Panc1 (cell line): ENCODE results near the gene TAS2R42. TPM values are rescaled to one million over a fixed set of nuclear protein-coding genes. Genes with fewer than 3 reads are reported as not detected.

Source experiments
- ATAC-seq: fragments of 200-7000 bp; cut with Tn5 transposase; 2 replicates; pipeline ENCODE4 v1.9.1; 2020; ENCODE audit warnings: mild to moderate bottlenecking, moderate library complexity
- BruUV-seq: library from RNA; stranded (reverse); fragments of 400-500 nt; replicated peaks from 2 replicates; lab custom pipeline; 2021; lab: Mats Ljungman, UMichigan
- CTCF ChIA-PET: fragments of 300-600 bp; sonication (Branson Sonifier 250); formaldehyde crosslinking; loops from one replicate; lab custom pipeline; 2022; ENCODE audit warnings: antibody characterized with exemption; lab: Charles Lee
- POLR2A ChIA-PET: fragments of 300-600 bp; sonication (Branson Sonifier 250); formaldehyde crosslinking; loops from one replicate; lab custom pipeline; 2022; ENCODE audit warnings: antibody characterized with exemption; lab: Charles Lee
- DNase-seq: peaks from one replicate; pipeline ENCODE4 v3.0.0-alpha.2; 2010; ENCODE audit warnings: low read depth, low spot score
- H3K27ac ChIP-seq: 2 replicates; pipeline ENCODE4 v1.5.1; 2011; ENCODE audit warnings: mild to moderate bottlenecking, low read length, inconsistent platforms
- H3K27me3 ChIP-seq: fragments of 200-500 bp; sonication (Bioruptor generic); 2 replicates; pipeline ENCODE4 v1.6.0; 2014; ENCODE audit warnings: low read length, inconsistent platforms; ENCODE audit not compliant: control insufficient read depth, insufficient read depth
- H3K36me3 ChIP-seq: fragments of 200-500 bp; sonication (Bioruptor generic); 2 replicates; pipeline ENCODE4 v1.5.1; 2014; ENCODE audit warnings: inconsistent platforms, mild to moderate bottlenecking, low read length, moderate library complexity; ENCODE audit not compliant: control insufficient read depth, insufficient read depth
- H3K4me1 ChIP-seq: 2 replicates; pipeline ENCODE4 v1.5.1; 2011; ENCODE audit warnings: inconsistent platforms, mild to moderate bottlenecking, low read length, moderate library complexity; ENCODE audit not compliant: control insufficient read depth, insufficient read depth
- H3K4me3 ChIP-seq, 2 experiments: 2 replicates each; pipeline ENCODE4 v1.5.1; 2011 to 2012; ENCODE audit warnings: low read depth in 2 of 2, low read length in 2 of 2, mild to moderate bottlenecking in 2 of 2, inconsistent platforms in 1 of 2, moderate library complexity in 1 of 2
- H3K9me3 ChIP-seq: fragments of 200-500 bp; sonication (Bioruptor generic); 2 replicates; pipeline ENCODE4 v1.5.1; 2014; ENCODE audit warnings: low read depth, mild to moderate bottlenecking, inconsistent platforms, low read length, moderate library complexity; ENCODE audit not compliant: control insufficient read depth, insufficient read depth
- CTCF ChIP-seq: fragments of 450-650 bp; IDR thresholded peaks from 2 replicates; pipeline ENCODE4 v1.5.1; 2017; ENCODE audit warnings: mild to moderate bottlenecking
- POLR2AphosphoS5 ChIP-seq: IDR thresholded peaks from 2 replicates; pipeline ENCODE4 v1.6.1; 2012; ENCODE audit warnings: mild to moderate bottlenecking, low read depth, low read length, moderate library complexity
- SIN3A ChIP-seq: IDR thresholded peaks from 2 replicates; pipeline ENCODE4 v1.6.1; 2012; ENCODE audit warnings: low read depth, mild to moderate bottlenecking, low read length, moderate library complexity, borderline replicate concordance; ENCODE audit not compliant: insufficient read depth
- TCF7L2 ChIP-seq: IDR thresholded peaks from 2 replicates; pipeline ENCODE4 v1.6.1; 2011; ENCODE audit warnings: mild to moderate bottlenecking, low read depth, low read length, inconsistent platforms
- in situ Hi-C: cut with HindIII; loops from 2 replicates; pipeline ENCODE4 v1.10.0; 2016; ENCODE audit warnings: low sequenced_read_pairs, low pct_unique_long_range_greater_than_20kb
- intact Hi-C: fragments of 100-400 bp; cut with micrococcal nuclease; formaldehyde crosslinking; loops from one replicate; pipeline ENCODE4 v1.10.0; 2022; ENCODE audit not compliant: unreplicated experiment
- total RNA-seq: library from RNA; stranded (reverse); gene quantifications from one replicate; pipeline ENCODE4 v1.2.1, GENCODE V29; 2021; ENCODE audit not compliant: unreplicated experiment
- TF ChIP-seq, protein P1 (sequence below), 2 experiments: IDR thresholded peaks; 2 replicates each; pipeline ENCODE4 v1.6.1; 2011 to 2012; ENCODE audit warnings: low read depth in 2 of 2, control low read depth in 1 of 2, low read length in 1 of 2, mild to moderate bottlenecking in 1 of 2, moderate library complexity in 1 of 2; ENCODE audit not compliant: insufficient read depth in 1 of 2

Gene TAS2R42
- total RNA-seq, 1 experiment from 2014 or later: not detected

- Histone ChIP-seq H3K9me3 (peaks cover 10% of the 10 kb centered on the region; the same call in 1 of the 2 replicates), H3K4me1 (no peaks in the 10 kb centered on the region), H3K27me3 (no peaks in the 10 kb centered on the region), H3K27ac (no peak overlapping the region), H3K36me3 (no peaks in the 10 kb centered on the region), H3K4me3 (no peak overlapping the region)
- ChIA-PET CTCF (no interaction called here), POLR2A (no interaction called here)
- in situ Hi-C loops: no loop called here
- ATAC-seq (no peak), DNase-seq (no peak)
- no peak for TF ChIP-seq SIN3A
- no peak for TF ChIP-seq TCF7L2
- no peak for TF ChIP-seq CTCF
- TF ChIP-seq POLR2AphosphoS5: no peak
- TF ChIP-seq, protein P1, sequence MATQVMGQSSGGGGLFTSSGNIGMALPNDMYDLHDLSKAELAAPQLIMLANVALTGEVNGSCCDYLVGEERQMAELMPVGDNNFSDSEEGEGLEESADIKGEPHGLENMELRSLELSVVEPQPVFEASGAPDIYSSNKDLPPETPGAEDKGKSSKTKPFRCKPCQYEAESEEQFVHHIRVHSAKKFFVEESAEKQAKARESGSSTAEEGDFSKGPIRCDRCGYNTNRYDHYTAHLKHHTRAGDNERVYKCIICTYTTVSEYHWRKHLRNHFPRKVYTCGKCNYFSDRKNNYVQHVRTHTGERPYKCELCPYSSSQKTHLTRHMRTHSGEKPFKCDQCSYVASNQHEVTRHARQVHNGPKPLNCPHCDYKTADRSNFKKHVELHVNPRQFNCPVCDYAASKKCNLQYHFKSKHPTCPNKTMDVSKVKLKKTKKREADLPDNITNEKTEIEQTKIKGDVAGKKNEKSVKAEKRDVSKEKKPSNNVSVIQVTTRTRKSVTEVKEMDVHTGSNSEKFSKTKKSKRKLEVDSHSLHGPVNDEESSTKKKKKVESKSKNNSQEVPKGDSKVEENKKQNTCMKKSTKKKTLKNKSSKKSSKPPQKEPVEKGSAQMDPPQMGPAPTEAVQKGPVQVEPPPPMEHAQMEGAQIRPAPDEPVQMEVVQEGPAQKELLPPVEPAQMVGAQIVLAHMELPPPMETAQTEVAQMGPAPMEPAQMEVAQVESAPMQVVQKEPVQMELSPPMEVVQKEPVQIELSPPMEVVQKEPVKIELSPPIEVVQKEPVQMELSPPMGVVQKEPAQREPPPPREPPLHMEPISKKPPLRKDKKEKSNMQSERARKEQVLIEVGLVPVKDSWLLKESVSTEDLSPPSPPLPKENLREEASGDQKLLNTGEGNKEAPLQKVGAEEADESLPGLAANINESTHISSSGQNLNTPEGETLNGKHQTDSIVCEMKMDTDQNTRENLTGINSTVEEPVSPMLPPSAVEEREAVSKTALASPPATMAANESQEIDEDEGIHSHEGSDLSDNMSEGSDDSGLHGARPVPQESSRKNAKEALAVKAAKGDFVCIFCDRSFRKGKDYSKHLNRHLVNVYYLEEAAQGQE (IDR thresholded peaks at IDR 0.05; ENCODE audit: insufficient read depth in 1 of 2, low read depth in 2 of 2, low read length in 1 of 2): no peak
- no TSS peak for BruUV-seq
- intact Hi-C loops: loop anchor here (10.0 kb wide), 1 partner anchor 116 kb away; the partner anchor contains the start of gene TAS2R31
Measured at GRCh38 chr12:11150832-11151231, 35.9 kb downstream of the TAS2R42 start.

GRCh38 chr12:11147420-11147819 lies 39.3 kb downstream of the TAS2R42 start:
- Histone ChIP-seq H3K4me1 (no peaks in the 10 kb centered on the region), H3K9me3 (peaks cover 5% of the 10 kb centered on the region; the same call in 1 of the 2 replicates), H3K4me3 (no peak overlapping the region), H3K27me3 (no peaks in the 10 kb centered on the region), H3K27ac (no peak overlapping the region), H3K36me3 (no peaks in the 10 kb centered on the region)
- TF ChIP-seq CTCF (no peak), SIN3A (no peak), TCF7L2 (no peak), POLR2AphosphoS5 (no peak)
- TF ChIP-seq, protein P1 (IDR thresholded peaks at IDR 0.05; ENCODE audit: insufficient read depth in 1 of 2, low read depth in 2 of 2, low read length in 1 of 2): no peak
- CTCF ChIA-PET: no interaction called here
- DNase-seq (no peak), ATAC-seq (no peak)
- POLR2A ChIA-PET: no interaction called here
- intact Hi-C loops: no loop called here
- no TSS peak for BruUV-seq
- in situ Hi-C loops: no loop called here
